K562 (cell line): ENCODE results near the gene ATAD5. TPM values are rescaled to one million over a fixed set of nuclear protein-coding genes. Genes with fewer than 3 reads are reported as not detected.
A peak's percentile ranks its signal among the peaks of the same experiment; 100 is the strongest.
"Not testable (repeated sequence)": the region's sequence is repeated elsewhere in the genome, so short reads cannot be mapped to it uniquely, and the experiment has no call there.

ENCODE experiments used
- ATAC-seq: fragments of 200-7000 bp; cut with Tn5 transposase; 3 replicates; pipeline ENCODE4 v1.9.1; 2020; ENCODE audit warnings: moderate library complexity
- BruUV-seq: library from RNA; stranded (reverse); fragments of 400-500 nt; replicated peaks from 2 replicates; lab custom pipeline; 2021; lab: Mats Ljungman, UMichigan
- CTCF ChIA-PET: fragments of 300-600 bp; formaldehyde crosslinking; extraction: SDS; loops from one replicate; lab custom pipeline; 2021; ENCODE audit warnings: low intra/inter-chr PET ratio; lab: Yijun Ruan, JAX
- POLR2A ChIA-PET: fragments of 300-600, 350-650 bp; sonication (Branson Sonifier 250); formaldehyde crosslinking; extraction: SDS; loops from one replicate; lab custom pipeline; 2021; ENCODE audit warnings: antibody characterized with exemption, inconsistent platforms; lab: Yijun Ruan, JAX
- DNase-seq, 4 experiments: peaks; one replicate each; pipeline versions ENCODE4 v3.0.0 to v3.0.0-alpha.2; 2011 to 2018; ENCODE audit warnings: low spot score in 3 of 4, mixed read lengths in 3 of 4; ENCODE audit errors: extremely low read depth in 1 of 4
- FAIRE-seq: peaks from 2 replicates; lab custom pipeline; 2011; peaks lifted over from hg19 to GRCh38; lab: Jason Lieb, UNC
- H2AFZ ChIP-seq: 2 replicates; pipeline ENCODE4 v1.6.0; 2011; ENCODE audit warnings: low read depth, low read length, control low read depth, inconsistent platforms
- H3K27ac ChIP-seq: fragments of 200-600 bp; 3 replicates; pipeline ENCODE4 v1.8.0; 2011; ENCODE audit warnings: low read depth, mild to moderate bottlenecking, control low read depth, inconsistent platforms, low read length, moderate library complexity, mixed read lengths; ENCODE audit errors: extremely low read depth
- H3K27me3 ChIP-seq, 2 experiments: fragments of 300-600 bp in 1 of 2; 2 replicates in 1 of 2; 3 replicates in 1 of 2; pipeline versions ENCODE4 v1.6.0 to v1.8.0; 2011; ENCODE audit warnings: inconsistent platforms in 2 of 2, low read length in 2 of 2, mild to moderate bottlenecking in 1 of 2, mixed read lengths in 1 of 2, moderate library complexity in 1 of 2; ENCODE audit not compliant: control insufficient read depth in 2 of 2, insufficient read depth in 2 of 2
- H3K36me3 ChIP-seq: fragments of 300-600 bp; 3 replicates; pipeline ENCODE4 v1.8.0; 2011; ENCODE audit warnings: mild to moderate bottlenecking, low read length, inconsistent platforms; ENCODE audit not compliant: control insufficient read depth, insufficient read depth
- H3K4me1 ChIP-seq, 2 experiments: fragments of 200-600 bp in 1 of 2; replicated peaks in 1 of 2; 2 replicates in 1 of 2; 3 replicates in 1 of 2; pipeline versions ENCODE4 v1.5.1 to v1.8.0; 2011; ENCODE audit warnings: inconsistent platforms in 2 of 2, low read length in 2 of 2, mild to moderate bottlenecking in 1 of 2, mixed read lengths in 1 of 2, moderate library complexity in 1 of 2; ENCODE audit not compliant: control insufficient read depth in 2 of 2, insufficient read depth in 2 of 2
- H3K4me2 ChIP-seq: 2 replicates; pipeline ENCODE4 v1.6.1; 2011; ENCODE audit warnings: low read length, control low read depth, inconsistent platforms, mixed read lengths; ENCODE audit not compliant: insufficient read depth
- H3K4me3 ChIP-seq: fragments of 200-600 bp; sonication (generic), shearing (Covaris generic); 2 replicates; pipeline ENCODE4 v1.5.1; 2016; ENCODE audit warnings: control low read depth, inconsistent platforms
- H3K79me2 ChIP-seq: fragments of 200-600 bp; 3 replicates; pipeline ENCODE4 v1.8.0; 2011; ENCODE audit warnings: low read length, inconsistent platforms; ENCODE audit not compliant: control insufficient read depth, insufficient read depth
- H3K9ac ChIP-seq, 2 experiments: 2 replicates each; pipeline versions ENCODE4 v1.6.0 to v1.6.1; 2011; ENCODE audit warnings: low read depth in 2 of 2, low read length in 2 of 2, control low read depth in 1 of 2, inconsistent platforms in 1 of 2, mild to moderate bottlenecking in 1 of 2, mixed read lengths in 1 of 2; ENCODE audit not compliant: insufficient read depth in 1 of 2
- H3K9me1 ChIP-seq: one replicate; pipeline ENCODE4 v1.6.0; 2011; ENCODE audit warnings: inconsistent platforms, mild to moderate bottlenecking, low read length, moderate library complexity; ENCODE audit not compliant: control insufficient read depth, insufficient read depth
- H3K9me3 ChIP-seq: replicated peaks from 2 replicates; pipeline ENCODE4 v1.5.1; 2011; ENCODE audit warnings: low read depth, low read length, inconsistent platforms; ENCODE audit not compliant: control insufficient read depth, insufficient read depth
- H4K20me1 ChIP-seq: replicated peaks from 2 replicates; pipeline ENCODE4 v1.6.1; 2011; ENCODE audit warnings: low read length, inconsistent platforms, mixed read lengths; ENCODE audit not compliant: control insufficient read depth, insufficient read depth
- CBFA2T2 ChIP-seq: fragments of 450-650 bp; conservative IDR thresholded peaks from 2 replicates; pipeline ENCODE4 v1.6.1; 2017; ENCODE audit warnings: mild to moderate bottlenecking
- CEBPB ChIP-seq: fragments of 450-650 bp; IDR thresholded peaks from 2 replicates; pipeline ENCODE4 v1.6.1; 2016; ENCODE audit warnings: missing genetic modification characterization, missing compliant biosample characterization
- MEIS2 ChIP-seq: fragments of 450-650 bp; IDR thresholded peaks from 2 replicates; pipeline ENCODE4 v1.6.1; 2014; ENCODE audit warnings: mild to moderate bottlenecking; ENCODE audit not compliant: partially characterized antibody
- ZNF79 ChIP-seq: fragments of 250-450 bp; sonication (Bioruptor Pico); IDR thresholded peaks from 2 replicates; pipeline ENCODE4 v1.4.0; 2020; ENCODE audit warnings: low read depth, mild to moderate bottlenecking, moderate library complexity
- WGBS: fragments of 100-300 bp; shearing (Covaris generic); methylation state at CpG from one replicate; pipeline ENCODE4 v1.1.6; 2016; ENCODE audit warnings: low coverage, mixed read lengths; ENCODE audit not compliant: insufficient coverage; ENCODE audit errors: missing lambda C conversion rate; 5-methylcytosine and 5-hydroxymethylcytosine counted together
- in situ Hi-C: fragments of 300-500 bp; cut with MboI; formaldehyde crosslinking; loops from 4 replicates; pipeline ENCODE4 v1.15.0; 2018; ENCODE audit warnings: inconsistent platforms, mixed read lengths
- intact Hi-C: fragments of 100-400 bp; cut with micrococcal nuclease; formaldehyde crosslinking; loops from 2 replicates; pipeline ENCODE4 v1.14.2; 2022
- polyA plus RNA-seq, 8 experiments: library from polyadenylated mRNA; depleted of rRNA in 4 of 8; stranded (reverse) in 5 of 8; unstranded in 3 of 8; fragments of >200 nt; fragmentation: Nextera tagmentation in 2 of 8; fragmentation: Illumina TruSeq in 1 of 8; extraction: Ambion mirVana in 2 of 8; extraction: Trizol in 1 of 8; gene quantifications; 2 replicates each; pipeline versions ENCODE4 v1.2.1 to v1.2.3, GENCODE V29; 2011 to 2014; ENCODE audit warnings: inconsistent platforms in 1 of 8, missing spikeins in 1 of 8
- total RNA-seq, 7 experiments: library from RNA; depleted of rRNA in 6 of 7; stranded (reverse); fragments of >200 nt in 6 of 7; fragmentation: Illumina TruSeq in 2 of 7; extraction: Trizol in 2 of 7; gene quantifications; 2 replicates each; pipeline versions ENCODE4 v1.2.1 to v1.2.3, GENCODE V29; 2011 to 2021; ENCODE audit warnings: low replicate concordance in 1 of 7

Gene ATAD5
- total and polyA plus RNA-seq, 9 of the 15 experiments (the other 6 are each of a cell fraction or from before 2014, with no cell fraction given), result 4.6 to 25.6 (median 19.5) TPM

DNA sequence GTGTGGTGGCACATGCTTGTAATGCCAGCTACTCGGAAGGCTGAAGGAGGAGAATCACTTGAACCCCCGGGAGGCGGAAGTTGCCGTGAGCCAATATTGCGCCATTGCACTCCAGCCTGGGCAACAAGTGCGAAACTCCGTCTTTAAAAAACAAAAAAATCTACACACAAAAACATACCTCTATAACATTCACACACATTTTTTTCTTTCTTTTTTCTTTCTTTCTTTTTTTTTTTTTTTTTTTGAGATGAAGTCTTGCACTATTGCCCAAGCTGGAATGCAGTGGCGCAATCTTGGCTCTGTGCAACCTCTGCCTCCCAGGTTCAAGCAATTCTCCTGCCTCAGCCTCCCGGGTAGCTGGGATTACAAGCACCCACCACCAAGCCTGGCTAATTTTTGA, 16.9 kb upstream of the ATAD5 start:
- Histone ChIP-seq H3K36me3 (peaks cover 39% of the 10 kb centered on the region), H3K79me2 (peaks cover 92% of the 10 kb centered on the region)
- H2AFZ ChIP-seq, H3K4me2 ChIP-seq, CTCF ChIA-PET, H3K4me3 ChIP-seq, H3K9me3 ChIP-seq, H3K4me1 ChIP-seq, DNase-seq, H3K9ac ChIP-seq, H3K27me3 ChIP-seq, FAIRE-seq, H3K9me1 ChIP-seq, intact Hi-C loops, in situ Hi-C loops, BruUV-seq, ATAC-seq, H3K27ac ChIP-seq, H4K20me1 ChIP-seq: not testable (repeated sequence)
- POLR2A ChIA-PET, result interaction anchor here (1.2 kb wide), 1 partner anchor 8 kb away, joined by 5 read pairs; no protein-coding TSS in a partner anchor
- TF ChIP-seq CEBPB, result peak; percentile 27; the same call in 1 of the 2 replicates
- 96% methylated on average over 9 of the region's 9 CpGs for WGBS

DNA sequence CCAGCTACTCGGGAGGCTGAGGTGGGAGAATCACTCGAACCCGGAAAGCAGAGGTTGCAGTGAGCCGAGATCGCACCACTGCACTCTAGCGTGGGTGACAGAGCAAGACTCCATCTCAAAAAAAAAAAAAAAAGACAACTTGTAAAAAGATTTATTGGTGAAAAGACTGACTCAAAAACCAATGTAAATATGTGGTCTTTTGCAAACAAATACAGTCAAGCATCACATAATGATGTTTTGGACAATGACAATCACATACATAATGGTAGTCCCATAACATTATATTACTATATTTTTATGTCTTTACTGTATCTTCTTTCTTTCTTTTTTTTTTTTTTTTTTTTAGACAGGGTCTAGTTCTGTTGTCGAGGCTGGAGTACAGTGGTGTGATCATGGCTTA, 15.6 kb upstream of the ATAD5 start:
- Histone ChIP-seq H3K27me3 (no peaks in the 10 kb centered on the region), H3K9me3 (no peaks in the 10 kb centered on the region), H3K36me3 (peaks cover 36% of the 10 kb centered on the region; the same call in 2 of the 3 replicates), H3K4me3 (no peak overlapping the region), H2AFZ (no peak overlapping the region), H3K4me1 (peaks cover 0 to 4% of the 10 kb centered on the region in 2 experiments; a peak in 2 of 5 replicates), H3K79me2 (peaks cover 94% of the 10 kb centered on the region), H3K9ac (no peak overlapping the region), H3K9me1 (no peaks in the 10 kb centered on the region), H3K27ac (no peak overlapping the region), H4K20me1 (no peaks in the 10 kb centered on the region; the same call in 1 of the 2 replicates), H3K4me2 (no peak overlapping the region)
- FAIRE-seq (no peak), ATAC-seq (no peak), DNase-seq (no peak)
- CTCF ChIA-PET, result no interaction called here
- in situ Hi-C loops (no loop called here), intact Hi-C loops (no loop called here)
- no TSS peak for BruUV-seq
- POLR2A ChIA-PET, result no interaction called here
- TF ChIP-seq CBFA2T2, result no peak
- peak; percentile 7 for TF ChIP-seq MEIS2
- no peak for TF ChIP-seq ZNF79
- TF ChIP-seq, all 486 proteins: peak for 1
- 93% methylated on average over 4 of the region's 7 CpGs for WGBS
